K562 (cell line): ENCODE data around the gene DPPA2. TPM values are rescaled to one million over a fixed set of nuclear protein-coding genes. Genes with fewer than 3 reads are reported as not detected.

ENCODE experiments used
- ATAC-seq: fragments of 200-7000 bp; cut with Tn5 transposase; 3 replicates; pipeline ENCODE4 v1.9.1; 2020; ENCODE audit warnings: moderate library complexity
- BruUV-seq: library from RNA; stranded (reverse); fragments of 400-500 nt; replicated peaks from 2 replicates; lab custom pipeline; 2021; lab: Mats Ljungman, UMichigan
- CTCF ChIA-PET: fragments of 300-600 bp; formaldehyde crosslinking; extraction: SDS; loops from one replicate; lab custom pipeline; 2021; ENCODE audit warnings: low intra/inter-chr PET ratio; lab: Yijun Ruan, JAX
- POLR2A ChIA-PET: fragments of 300-600, 350-650 bp; sonication (Branson Sonifier 250); formaldehyde crosslinking; extraction: SDS; loops from one replicate; lab custom pipeline; 2021; ENCODE audit warnings: antibody characterized with exemption, inconsistent platforms; lab: Yijun Ruan, JAX
- DNase-seq, 4 experiments: peaks; one replicate each; pipeline versions ENCODE4 v3.0.0 to v3.0.0-alpha.2; 2011 to 2018; ENCODE audit warnings: low spot score in 3 of 4, mixed read lengths in 3 of 4; ENCODE audit errors: extremely low read depth in 1 of 4
- FAIRE-seq: peaks from 2 replicates; lab custom pipeline; 2011; peaks lifted over from hg19 to GRCh38; lab: Jason Lieb, UNC
- H2AFZ ChIP-seq: 2 replicates; pipeline ENCODE4 v1.6.0; 2011; ENCODE audit warnings: low read depth, low read length, control low read depth, inconsistent platforms
- H3K27ac ChIP-seq: fragments of 200-600 bp; 3 replicates; pipeline ENCODE4 v1.8.0; 2011; ENCODE audit warnings: low read depth, mild to moderate bottlenecking, control low read depth, inconsistent platforms, low read length, moderate library complexity, mixed read lengths; ENCODE audit errors: extremely low read depth
- H3K27me3 ChIP-seq, 2 experiments: fragments of 300-600 bp in 1 of 2; 2 replicates in 1 of 2; 3 replicates in 1 of 2; pipeline versions ENCODE4 v1.6.0 to v1.8.0; 2011; ENCODE audit warnings: inconsistent platforms in 2 of 2, low read length in 2 of 2, mild to moderate bottlenecking in 1 of 2, mixed read lengths in 1 of 2, moderate library complexity in 1 of 2; ENCODE audit not compliant: control insufficient read depth in 2 of 2, insufficient read depth in 2 of 2
- H3K36me3 ChIP-seq: fragments of 300-600 bp; 3 replicates; pipeline ENCODE4 v1.8.0; 2011; ENCODE audit warnings: mild to moderate bottlenecking, low read length, inconsistent platforms; ENCODE audit not compliant: control insufficient read depth, insufficient read depth
- H3K4me1 ChIP-seq, 2 experiments: fragments of 200-600 bp in 1 of 2; replicated peaks in 1 of 2; 2 replicates in 1 of 2; 3 replicates in 1 of 2; pipeline versions ENCODE4 v1.5.1 to v1.8.0; 2011; ENCODE audit warnings: inconsistent platforms in 2 of 2, low read length in 2 of 2, mild to moderate bottlenecking in 1 of 2, mixed read lengths in 1 of 2, moderate library complexity in 1 of 2; ENCODE audit not compliant: control insufficient read depth in 2 of 2, insufficient read depth in 2 of 2
- H3K4me2 ChIP-seq: 2 replicates; pipeline ENCODE4 v1.6.1; 2011; ENCODE audit warnings: low read length, control low read depth, inconsistent platforms, mixed read lengths; ENCODE audit not compliant: insufficient read depth
- H3K4me3 ChIP-seq: fragments of 200-600 bp; sonication (generic), shearing (Covaris generic); 2 replicates; pipeline ENCODE4 v1.5.1; 2016; ENCODE audit warnings: control low read depth, inconsistent platforms
- H3K79me2 ChIP-seq: fragments of 200-600 bp; 3 replicates; pipeline ENCODE4 v1.8.0; 2011; ENCODE audit warnings: low read length, inconsistent platforms; ENCODE audit not compliant: control insufficient read depth, insufficient read depth
- H3K9ac ChIP-seq, 2 experiments: 2 replicates each; pipeline versions ENCODE4 v1.6.0 to v1.6.1; 2011; ENCODE audit warnings: low read depth in 2 of 2, low read length in 2 of 2, control low read depth in 1 of 2, inconsistent platforms in 1 of 2, mild to moderate bottlenecking in 1 of 2, mixed read lengths in 1 of 2; ENCODE audit not compliant: insufficient read depth in 1 of 2
- H3K9me1 ChIP-seq: one replicate; pipeline ENCODE4 v1.6.0; 2011; ENCODE audit warnings: inconsistent platforms, mild to moderate bottlenecking, low read length, moderate library complexity; ENCODE audit not compliant: control insufficient read depth, insufficient read depth
- H3K9me3 ChIP-seq: replicated peaks from 2 replicates; pipeline ENCODE4 v1.5.1; 2011; ENCODE audit warnings: low read depth, low read length, inconsistent platforms; ENCODE audit not compliant: control insufficient read depth, insufficient read depth
- H4K20me1 ChIP-seq: replicated peaks from 2 replicates; pipeline ENCODE4 v1.6.1; 2011; ENCODE audit warnings: low read length, inconsistent platforms, mixed read lengths; ENCODE audit not compliant: control insufficient read depth, insufficient read depth
- CHCHD3 ChIP-seq: fragments of 250-450 bp; sonication (Bioruptor Pico); IDR thresholded peaks from 2 replicates; pipeline ENCODE4 v2.1.2; 2022; ENCODE audit warnings: mild to moderate bottlenecking
- CREB1 ChIP-seq, 2 experiments: sonication (generic) in 1 of 2; formaldehyde crosslinking in 1 of 2; IDR thresholded peaks; 2 replicates each; pipeline versions ENCODE4 v1.6.1 to v1.8.0; 2012 to 2022; ENCODE audit warnings: inconsistent platforms in 1 of 2, mild to moderate bottlenecking in 1 of 2, missing genetic modification reagents in 1 of 2, moderate library complexity in 1 of 2
- MBD1 ChIP-seq: fragments of 250-450 bp; sonication (Bioruptor Pico); IDR thresholded peaks from 2 replicates; pipeline ENCODE4 v1.8.0; 2022; ENCODE audit warnings: inconsistent platforms
- SMAD3 ChIP-seq: fragments of 450-650 bp; formaldehyde crosslinking; conservative IDR thresholded peaks from 2 replicates; pipeline ENCODE4 v1.4.0; 2020; ENCODE audit warnings: mild to moderate bottlenecking
- SNIP1 ChIP-seq: fragments of 450-650 bp; IDR thresholded peaks from 2 replicates; pipeline ENCODE4 v1.7.1; 2017; ENCODE audit warnings: low read depth, mild to moderate bottlenecking
- ZNF140 ChIP-seq: fragments of 250-450 bp; sonication (Bioruptor Pico); IDR thresholded peaks from 2 replicates; pipeline ENCODE4 v1.8.0; 2021; ENCODE audit warnings: moderate library complexity, mild to moderate bottlenecking, inconsistent platforms
- WGBS: fragments of 100-300 bp; shearing (Covaris generic); methylation state at CpG from one replicate; pipeline ENCODE4 v1.1.6; 2016; ENCODE audit warnings: low coverage, mixed read lengths; ENCODE audit not compliant: insufficient coverage; ENCODE audit errors: missing lambda C conversion rate; 5-methylcytosine and 5-hydroxymethylcytosine counted together
- in situ Hi-C: fragments of 300-500 bp; cut with MboI; formaldehyde crosslinking; loops from 4 replicates; pipeline ENCODE4 v1.15.0; 2018; ENCODE audit warnings: inconsistent platforms, mixed read lengths
- intact Hi-C: fragments of 100-400 bp; cut with micrococcal nuclease; formaldehyde crosslinking; loops from 2 replicates; pipeline ENCODE4 v1.14.2; 2022
- polyA plus RNA-seq, 8 experiments: library from polyadenylated mRNA; depleted of rRNA in 4 of 8; stranded (reverse) in 5 of 8; unstranded in 3 of 8; fragments of >200 nt; fragmentation: Nextera tagmentation in 2 of 8; fragmentation: Illumina TruSeq in 1 of 8; extraction: Ambion mirVana in 2 of 8; extraction: Trizol in 1 of 8; gene quantifications; 2 replicates each; pipeline versions ENCODE4 v1.2.1 to v1.2.3, GENCODE V29; 2011 to 2014; ENCODE audit warnings: inconsistent platforms in 1 of 8, missing spikeins in 1 of 8
- total RNA-seq, 7 experiments: library from RNA; depleted of rRNA in 6 of 7; stranded (reverse); fragments of >200 nt in 6 of 7; fragmentation: Illumina TruSeq in 2 of 7; extraction: Trizol in 2 of 7; gene quantifications; 2 replicates each; pipeline versions ENCODE4 v1.2.1 to v1.2.3, GENCODE V29; 2011 to 2021; ENCODE audit warnings: low replicate concordance in 1 of 7
- TF ChIP-seq, protein P1 (sequence below), 3 experiments: fragments of 200-800 bp in 1 of 3; fragments of 250-450 bp in 1 of 3; fragments of 450-650 bp in 1 of 3; sonication (Bioruptor Pico) in 1 of 3; sonication (Bioruptor generic) in 1 of 3; formaldehyde crosslinking in 1 of 3; IDR thresholded peaks; 2 replicates each; pipeline versions ENCODE4 v1.6.1 to v1.8.0; 2016 to 2022; ENCODE audit warnings: mild to moderate bottlenecking in 2 of 3, missing genetic modification characterization in 2 of 3, missing compliant biosample characterization in 1 of 3, moderate library complexity in 1 of 3

DPPA2 gene
- total and polyA plus RNA-seq, 9 of the 15 experiments (the other 6 are each of a cell fraction or from before 2014, with no cell fraction given) = 0.04 TPM; not detected in 8

DNA sequence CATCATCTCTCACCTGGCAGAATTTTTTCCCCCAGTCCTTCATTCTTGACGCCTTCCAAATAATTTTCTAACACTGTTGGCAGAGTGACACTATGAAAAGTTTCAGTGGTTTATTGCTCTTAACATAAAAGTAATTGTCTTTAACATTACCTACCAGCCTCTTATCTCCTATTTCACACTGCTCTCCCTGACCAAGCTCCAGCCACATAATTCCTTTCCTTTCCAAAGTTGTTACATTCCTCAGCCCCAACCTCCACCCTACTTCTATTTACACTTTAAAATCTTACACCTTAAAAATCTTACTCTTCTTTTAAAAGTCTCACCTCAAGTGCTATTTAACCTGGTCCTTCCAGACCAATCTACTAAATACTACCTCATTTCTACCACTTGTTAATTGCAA is 18.3 kb upstream of the DPPA2 start:
- Histone ChIP-seq H3K4me3 (no peak overlapping the region), H3K27me3 (no peaks in the 10 kb centered on the region), H3K4me2 (no peak overlapping the region), H3K79me2 (no peaks in the 10 kb centered on the region), H3K4me1 (no peaks in the 10 kb centered on the region), H3K36me3 (no peaks in the 10 kb centered on the region), H3K9me3 (no peaks in the 10 kb centered on the region), H3K9me1 (no peaks in the 10 kb centered on the region), H3K9ac (no peak overlapping the region), H2AFZ (no peak overlapping the region), H4K20me1 (no peaks in the 10 kb centered on the region), H3K27ac (no peak overlapping the region)
- 0% methylated on average over 1 of the region's 1 CpG for WGBS
- TF ChIP-seq CREB1 (IDR thresholded peaks at IDR 0.05) (no peak), CREB1 (CRISPR knock-in tag; IDR thresholded peaks at IDR 0.05) (no peak), MBD1 (CRISPR knock-in tag) (no peak), SMAD3 (CRISPR knock-in tag) (no peak), ZNF140 (no peak), SNIP1 (no peak), CHCHD3 (CRISPR knock-in tag) (no peak)
- TF ChIP-seq, protein P1, sequence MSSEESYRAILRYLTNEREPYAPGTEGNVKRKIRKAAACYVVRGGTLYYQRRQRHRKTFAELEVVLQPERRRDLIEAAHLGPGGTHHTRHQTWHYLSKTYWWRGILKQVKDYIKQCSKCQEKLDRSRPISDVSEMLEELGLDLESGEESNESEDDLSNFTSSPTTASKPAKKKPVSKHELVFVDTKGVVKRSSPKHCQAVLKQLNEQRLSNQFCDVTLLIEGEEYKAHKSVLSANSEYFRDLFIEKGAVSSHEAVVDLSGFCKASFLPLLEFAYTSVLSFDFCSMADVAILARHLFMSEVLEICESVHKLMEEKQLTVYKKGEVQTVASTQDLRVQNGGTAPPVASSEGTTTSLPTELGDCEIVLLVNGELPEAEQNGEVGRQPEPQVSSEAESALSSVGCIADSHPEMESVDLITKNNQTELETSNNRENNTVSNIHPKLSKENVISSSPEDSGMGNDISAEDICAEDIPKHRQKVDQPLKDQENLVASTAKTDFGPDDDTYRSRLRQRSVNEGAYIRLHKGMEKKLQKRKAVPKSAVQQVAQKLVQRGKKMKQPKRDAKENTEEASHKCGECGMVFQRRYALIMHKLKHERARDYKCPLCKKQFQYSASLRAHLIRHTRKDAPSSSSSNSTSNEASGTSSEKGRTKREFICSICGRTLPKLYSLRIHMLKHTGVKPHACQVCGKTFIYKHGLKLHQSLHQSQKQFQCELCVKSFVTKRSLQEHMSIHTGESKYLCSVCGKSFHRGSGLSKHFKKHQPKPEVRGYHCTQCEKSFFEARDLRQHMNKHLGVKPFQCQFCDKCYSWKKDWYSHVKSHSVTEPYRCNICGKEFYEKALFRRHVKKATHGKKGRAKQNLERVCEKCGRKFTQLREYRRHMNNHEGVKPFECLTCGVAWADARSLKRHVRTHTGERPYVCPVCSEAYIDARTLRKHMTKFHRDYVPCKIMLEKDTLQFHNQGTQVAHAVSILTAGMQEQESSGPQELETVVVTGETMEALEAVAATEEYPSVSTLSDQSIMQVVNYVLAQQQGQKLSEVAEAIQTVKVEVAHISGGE (CRISPR knock-in tag; IDR thresholded peaks at IDR 0.05) = no peak
- intact Hi-C loops (no loop called here), in situ Hi-C loops (no loop called here)
- no peak for ATAC-seq
- DNase-seq = no peak
- ChIA-PET CTCF (no interaction called here), POLR2A (no interaction called here)
- no peak for FAIRE-seq
- no TSS peak for BruUV-seq
